OCI-LY7 (cell line): Measurements from ENCODE around the gene SIRPG. TPM values are rescaled to one million over a fixed set of nuclear protein-coding genes. Genes with fewer than 3 reads are reported as not detected.

Experiments
- BruUV-seq: library from RNA; stranded (reverse); fragments of 400-500 nt; replicated peaks from 2 replicates; lab custom pipeline; 2021; lab: Mats Ljungman, UMichigan
- CTCF ChIA-PET: fragments of 300-600 bp; sonication (Branson Sonifier 250); formaldehyde crosslinking; loops from one replicate; lab custom pipeline; 2022; ENCODE audit warnings: antibody characterized with exemption; ENCODE audit not compliant: unreplicated experiment; lab: Charles Lee
- POLR2A ChIA-PET: fragments of 300-600 bp; sonication (Branson Sonifier 250); formaldehyde crosslinking; loops from one replicate; lab custom pipeline; 2022; ENCODE audit warnings: antibody characterized with exemption; lab: Charles Lee
- DNase-seq: peaks from one replicate; pipeline ENCODE4 v3.0.0-alpha.2; 2015; ENCODE audit warnings: low spot score
- H2AFZ ChIP-seq: fragments of 200-600 bp; sonication (generic), shearing (Covaris generic); 2 replicates; pipeline ENCODE4 v1.6.1; 2014; ENCODE audit warnings: mild to moderate bottlenecking, antibody characterized with exemption, low read length, moderate library complexity
- H3K27ac ChIP-seq: fragments of 200-600 bp; sonication (generic); 2 replicates; pipeline ENCODE4 v1.5.1; 2014; ENCODE audit warnings: mixed run types, low read depth, mild to moderate bottlenecking, moderate library complexity, low read length, inconsistent platforms; ENCODE audit not compliant: poor library complexity, severe bottlenecking
- H3K36me3 ChIP-seq: fragments of 200-600 bp; sonication (generic); 2 replicates; pipeline ENCODE4 v1.6.1; 2014; ENCODE audit warnings: mild to moderate bottlenecking, antibody characterized with exemption, low read length, moderate library complexity, mixed read lengths; ENCODE audit not compliant: insufficient read depth
- H3K4me1 ChIP-seq: fragments of 200-600 bp; sonication (generic); 2 replicates; pipeline ENCODE4 v1.5.1; 2014; ENCODE audit warnings: mild to moderate bottlenecking, low read length; ENCODE audit not compliant: insufficient read depth, poor library complexity, severe bottlenecking
- H3K4me2 ChIP-seq: fragments of 200-600 bp; sonication (generic); 2 replicates; pipeline ENCODE4 v1.6.1; 2014; ENCODE audit warnings: mild to moderate bottlenecking, low read length
- H3K4me3 ChIP-seq: fragments of 200-600 bp; sonication (generic); 2 replicates; pipeline ENCODE4 v1.5.1; 2014; ENCODE audit warnings: mild to moderate bottlenecking, low read depth, low read length; ENCODE audit not compliant: poor library complexity, severe bottlenecking
- H3K79me2 ChIP-seq: fragments of 200-600 bp; sonication (generic); 2 replicates; pipeline ENCODE4 v1.6.1; 2016; ENCODE audit warnings: low read depth, mild to moderate bottlenecking, low read length, moderate library complexity, mixed read lengths; ENCODE audit not compliant: insufficient read depth
- H3K9me2 ChIP-seq: fragments of 200-600 bp; sonication (generic); 2 replicates; pipeline ENCODE4 v1.6.1; 2016; ENCODE audit warnings: mild to moderate bottlenecking, low read length, mixed read lengths; ENCODE audit not compliant: insufficient read depth
- H3K9me3 ChIP-seq: fragments of 200-600 bp; sonication (generic); 2 replicates; pipeline ENCODE4 v1.6.1; 2014; ENCODE audit warnings: mild to moderate bottlenecking, mixed run types, low read length, mixed read lengths
- H4K20me1 ChIP-seq: fragments of 200-600 bp; sonication (generic); 2 replicates; pipeline ENCODE4 v1.6.1; 2014; ENCODE audit warnings: mild to moderate bottlenecking, antibody characterized with exemption, low read length, moderate library complexity, mixed read lengths; ENCODE audit not compliant: insufficient read depth
- EZH2phosphoT487 ChIP-seq: fragments of 200-600 bp; sonication (generic); IDR thresholded peaks from 2 replicates; pipeline ENCODE4 v1.6.1; 2018; ENCODE audit warnings: low read depth, borderline replicate concordance, mild to moderate bottlenecking, mixed run types, antibody characterized with exemption, low read length, moderate library complexity, mixed read lengths
- intact Hi-C: fragments of 100-400 bp; cut with micrococcal nuclease; formaldehyde crosslinking; loops from one replicate; pipeline ENCODE4 v1.10.0; 2022; ENCODE audit not compliant: unreplicated experiment
- small RNA-seq: library from RNA; depleted of rRNA; stranded (forward); fragments of <200 nt; gene quantifications from one replicate; pipeline ENCODE3, GENCODE V24; 2014
- total RNA-seq, 2 experiments: library from RNA; depleted of rRNA in 1 of 2; stranded (reverse); fragments of >200 nt in 1 of 2; shearing (Covaris generic) in 1 of 2; gene quantifications; 2 replicates each; pipeline ENCODE4 v1.2.3, GENCODE V29; 2014 to 2022
- TF ChIP-seq, protein P1 (sequence below): fragments of 200-600 bp; sonication (generic); conservative IDR thresholded peaks from 2 replicates; pipeline ENCODE4 v1.5.1; 2014; ENCODE audit warnings: mild to moderate bottlenecking, antibody characterized with exemption, low read length, moderate library complexity, mixed read lengths

Gene SIRPG
- total RNA-seq, 2 experiments from 2014 or later, result not detected

DNA sequence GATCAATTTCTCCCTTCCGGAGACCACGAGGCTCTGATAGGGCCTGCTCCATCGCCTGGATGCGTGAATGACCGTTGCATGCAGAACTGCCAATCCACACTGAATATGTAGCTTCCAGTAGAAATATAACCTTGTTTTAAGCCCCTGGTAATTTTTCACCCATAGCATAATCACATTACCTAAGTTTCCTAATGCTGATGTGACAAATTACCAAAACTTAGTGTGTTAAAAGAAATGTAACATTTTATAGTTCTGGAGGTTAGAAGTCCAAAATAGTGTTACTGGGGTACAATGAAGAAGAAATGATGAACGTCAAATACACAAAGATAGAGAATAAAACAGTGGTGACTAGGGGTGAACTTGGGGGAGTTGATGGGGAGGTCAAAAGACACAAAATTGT lies 78.1 kb downstream of the SIRPG start:
- no peak for TF ChIP-seq EZH2phosphoT487
- TF ChIP-seq, protein P1, sequence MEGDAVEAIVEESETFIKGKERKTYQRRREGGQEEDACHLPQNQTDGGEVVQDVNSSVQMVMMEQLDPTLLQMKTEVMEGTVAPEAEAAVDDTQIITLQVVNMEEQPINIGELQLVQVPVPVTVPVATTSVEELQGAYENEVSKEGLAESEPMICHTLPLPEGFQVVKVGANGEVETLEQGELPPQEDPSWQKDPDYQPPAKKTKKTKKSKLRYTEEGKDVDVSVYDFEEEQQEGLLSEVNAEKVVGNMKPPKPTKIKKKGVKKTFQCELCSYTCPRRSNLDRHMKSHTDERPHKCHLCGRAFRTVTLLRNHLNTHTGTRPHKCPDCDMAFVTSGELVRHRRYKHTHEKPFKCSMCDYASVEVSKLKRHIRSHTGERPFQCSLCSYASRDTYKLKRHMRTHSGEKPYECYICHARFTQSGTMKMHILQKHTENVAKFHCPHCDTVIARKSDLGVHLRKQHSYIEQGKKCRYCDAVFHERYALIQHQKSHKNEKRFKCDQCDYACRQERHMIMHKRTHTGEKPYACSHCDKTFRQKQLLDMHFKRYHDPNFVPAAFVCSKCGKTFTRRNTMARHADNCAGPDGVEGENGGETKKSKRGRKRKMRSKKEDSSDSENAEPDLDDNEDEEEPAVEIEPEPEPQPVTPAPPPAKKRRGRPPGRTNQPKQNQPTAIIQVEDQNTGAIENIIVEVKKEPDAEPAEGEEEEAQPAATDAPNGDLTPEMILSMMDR, result no peak
- H3K36me3 ChIP-seq, result no peaks in the 10 kb centered on the region
- no peak overlapping the region for H3K4me3 ChIP-seq
- intact Hi-C loops, result no loop called here
- H3K4me2 ChIP-seq, result no peak overlapping the region
- BruUV-seq, result no TSS peak
- ChIA-PET CTCF (no interaction called here), POLR2A (no interaction called here)
- DNase-seq, result no peak
- no peaks in the 10 kb centered on the region for H3K79me2 ChIP-seq
- no peak overlapping the region for H2AFZ ChIP-seq
- H3K9me3 ChIP-seq, result no peaks in the 10 kb centered on the region
- H3K27ac ChIP-seq, result no peak overlapping the region
- no peaks in the 10 kb centered on the region for H3K4me1 ChIP-seq
- no peaks in the 10 kb centered on the region for H3K9me2 ChIP-seq
- no peaks in the 10 kb centered on the region for H4K20me1 ChIP-seq

Small RNA genes within 50 kb of the gene (small RNA-seq; reads per million reads assigned to genes)
- not detected for gene AL109809.3
- not detected for gene RN7SL561P

Other genes starting within 250 kb of the SIRPG start
- 40.2 and 49.6 TPM in 2 replicates for gene NSFL1C, start 190.9 kb downstream of the SIRPG start, total RNA-seq (2014; rRNA removed; shearing (Covaris generic))
- gene NSFL1C, start 190.9 kb downstream of the SIRPG start, total RNA-seq (2022), result 77.1 and 80.0 TPM in 2 replicates
- not detected in 2 replicates for gene SIRPB2, start 166.4 kb downstream of the SIRPG start, total RNA-seq (2014; rRNA removed; shearing (Covaris generic))
- gene SIRPB2, start 166.4 kb downstream of the SIRPG start, total RNA-seq (2022), result not detected in 2 replicates
- gene SIRPD, start 100.1 kb downstream of the SIRPG start, total RNA-seq (2014; rRNA removed; shearing (Covaris generic)), result not detected in 2 replicates
- gene SIRPD, start 100.1 kb downstream of the SIRPG start, total RNA-seq (2022), result not detected in 2 replicates
- not detected in 2 replicates for gene SIRPB1, start 37.8 kb downstream of the SIRPG start, total RNA-seq (2014; rRNA removed; shearing (Covaris generic))
- not detected in 2 replicates for gene SIRPB1, start 37.8 kb downstream of the SIRPG start, total RNA-seq (2022)
- gene SIRPA, start 237.6 kb upstream of the SIRPG start, total RNA-seq (2014; rRNA removed; shearing (Covaris generic)), result not detected in 2 replicates
- not detected in 2 replicates for gene SIRPA, start 237.6 kb upstream of the SIRPG start, total RNA-seq (2022)